ENCODE data around the gene ERAL1. TPM values are rescaled to one million over a fixed set of nuclear protein-coding genes. Genes with fewer than 3 reads are reported as not detected.

Gene ERAL1
- total and polyA plus RNA-seq, 2 of the 13 experiments (the other 11 are each of a cell fraction or from before 2014, with no cell fraction given), result 46.9 to 72.2 TPM

- TF ChIP-seq KLF9 (CRISPR knock-in tag; IDR thresholded peaks at IDR 0.05; ENCODE audit: low read depth) (no peak), HMGXB3 (CRISPR knock-in tag; IDR thresholded peaks at IDR 0.05; ENCODE audit: borderline replicate concordance) (0 out of 2 replicates have a peak, but pooled peaks have one; percentile 18), RNF2 (conservative IDR thresholded peaks at IDR 0.05; ENCODE audit: low read depth) (no peak), E2F1 (CRISPR knock-in tag; IDR thresholded peaks at IDR 0.05) (0 out of 2 replicates have a peak, but pooled peaks have one; percentile 22), E2F5 (CRISPR knock-in tag; conservative IDR thresholded peaks at IDR 0.05) (no peak), SP1 (IDR thresholded peaks at IDR 0.05) (no peak), SP1 (CRISPR knock-in tag; IDR thresholded peaks at IDR 0.05) (no peak), ZNF256 (CRISPR knock-in tag; conservative IDR thresholded peaks at IDR 0.05) (no peak), IKZF1 (IDR thresholded peaks at IDR 0.05) (no peak), MXD4 (CRISPR knock-in tag; IDR thresholded peaks at IDR 0.05) (no peak), NCOA5 (CRISPR knock-in tag; IDR thresholded peaks at IDR 0.05) (no peak), ZBTB37 (CRISPR knock-in tag; IDR thresholded peaks at IDR 0.05) (no peak), ZNF432 (CRISPR knock-in tag; IDR thresholded peaks at IDR 0.05; ENCODE audit: borderline replicate concordance) (no peak), HDAC2 (CRISPR knock-in tag; IDR thresholded peaks at IDR 0.05) (peak; percentile 46), ATF5 (CRISPR knock-in tag; IDR thresholded peaks at IDR 0.05; ENCODE audit: low read depth) (no peak), DNMT1 (CRISPR knock-in tag; IDR thresholded peaks at IDR 0.05) (no peak; the same call in 1 of the 2 replicates), KDM2A (CRISPR knock-in tag; IDR thresholded peaks at IDR 0.05; ENCODE audit: borderline replicate concordance, low read depth) (peak; percentile 94), SIN3B (IDR thresholded peaks at IDR 0.05; ENCODE audit: low read length) (no peak), ZBTB33 (CRISPR knock-in tag; IDR thresholded peaks at IDR 0.05) (no peak), ZNF501 (CRISPR knock-in tag; IDR thresholded peaks at IDR 0.05) (peak; percentile 16; the same call in 1 of the 2 replicates)
Observed at GRCh38 chr17:28896884-28897768, 42.3 kb downstream of the ERAL1 start, which contains the start of gene FLOT2 (continued).

Measured in HepG2 (cell line).